ENCODE measurements around the gene CAMKK1. TPM values are rescaled to one million over a fixed set of nuclear protein-coding genes. Genes with fewer than 3 reads are reported as not detected.

CAMKK1 gene
- total RNA-seq, 1 experiment from 2014 or later, result 1.7 TPM

DNA sequence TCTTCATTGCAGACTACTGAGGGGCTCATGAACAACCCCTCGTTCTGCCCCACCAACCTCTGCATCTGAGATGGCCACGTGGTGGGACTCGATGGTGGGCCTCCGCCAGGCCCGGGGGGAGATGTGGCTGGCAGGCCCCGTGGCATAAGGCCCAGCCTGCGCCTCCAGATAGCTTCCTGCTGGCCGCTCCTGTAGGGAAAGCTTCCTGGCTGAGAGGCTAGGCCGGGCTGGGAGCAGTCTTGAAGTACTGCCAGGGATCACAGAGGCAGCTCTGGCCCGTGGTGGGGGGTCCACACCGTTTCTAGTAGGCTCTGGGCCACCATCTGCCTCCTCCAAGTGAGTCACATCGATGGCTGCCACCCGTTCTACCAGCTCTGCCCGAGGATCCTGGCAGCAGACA, 7.6 kb downstream of the CAMKK1 start:
- CTCF ChIA-PET, result interaction anchor here (0.6 kb wide), 1 partner anchor 314 kb away, joined by 3 read pairs; no protein-coding TSS in a partner anchor
- BruUV-seq (replicated peaks), result no TSS peak
- H3K36me3 Mint-ChIP-seq (ENCODE audit: insufficient read depth, unreplicated experiment), result peaks cover 18% of the 10 kb centered on the region

DNA sequence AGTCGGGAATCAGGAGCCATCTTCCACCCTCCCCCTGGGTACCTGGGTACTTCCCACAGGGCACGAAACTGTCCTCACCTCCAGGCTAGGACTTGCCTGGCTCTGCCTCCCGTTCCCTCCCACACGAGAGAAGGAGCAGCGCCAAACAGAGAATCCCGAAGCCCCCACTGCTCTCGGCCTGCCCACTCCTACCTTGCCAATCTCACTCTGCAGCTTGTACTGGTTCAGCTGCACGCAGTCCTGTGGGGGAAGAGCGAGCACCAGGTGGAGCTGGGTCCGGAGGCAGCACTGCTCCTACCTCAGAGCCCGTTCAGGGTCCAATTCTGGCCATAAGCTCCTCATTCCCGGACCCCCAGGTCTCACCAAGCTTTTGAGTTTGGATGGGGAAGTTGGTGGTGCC, 8.7 kb downstream of the CAMKK1 start:
- Mint-ChIP-seq H3K4me1 (ENCODE audit: low read depth, unreplicated experiment) (peaks cover 13% of the 10 kb centered on the region), H3K27ac (ENCODE audit: unreplicated experiment) (no peak overlapping the region), H3K4me3 (ENCODE audit: low read depth, unreplicated experiment) (no peak overlapping the region), H3K36me3 (ENCODE audit: insufficient read depth, unreplicated experiment) (peaks cover 15% of the 10 kb centered on the region), H3K27me3 (ENCODE audit: unreplicated experiment) (no peaks in the 10 kb centered on the region), H3K9me3 (ENCODE audit: low read depth, unreplicated experiment) (no peaks in the 10 kb centered on the region)
- no peak for DNase-seq
- TF ChIP-seq, protein P1, sequence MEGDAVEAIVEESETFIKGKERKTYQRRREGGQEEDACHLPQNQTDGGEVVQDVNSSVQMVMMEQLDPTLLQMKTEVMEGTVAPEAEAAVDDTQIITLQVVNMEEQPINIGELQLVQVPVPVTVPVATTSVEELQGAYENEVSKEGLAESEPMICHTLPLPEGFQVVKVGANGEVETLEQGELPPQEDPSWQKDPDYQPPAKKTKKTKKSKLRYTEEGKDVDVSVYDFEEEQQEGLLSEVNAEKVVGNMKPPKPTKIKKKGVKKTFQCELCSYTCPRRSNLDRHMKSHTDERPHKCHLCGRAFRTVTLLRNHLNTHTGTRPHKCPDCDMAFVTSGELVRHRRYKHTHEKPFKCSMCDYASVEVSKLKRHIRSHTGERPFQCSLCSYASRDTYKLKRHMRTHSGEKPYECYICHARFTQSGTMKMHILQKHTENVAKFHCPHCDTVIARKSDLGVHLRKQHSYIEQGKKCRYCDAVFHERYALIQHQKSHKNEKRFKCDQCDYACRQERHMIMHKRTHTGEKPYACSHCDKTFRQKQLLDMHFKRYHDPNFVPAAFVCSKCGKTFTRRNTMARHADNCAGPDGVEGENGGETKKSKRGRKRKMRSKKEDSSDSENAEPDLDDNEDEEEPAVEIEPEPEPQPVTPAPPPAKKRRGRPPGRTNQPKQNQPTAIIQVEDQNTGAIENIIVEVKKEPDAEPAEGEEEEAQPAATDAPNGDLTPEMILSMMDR (IDR thresholded peaks at IDR 0.05; ENCODE audit: unreplicated experiment), result no peak
- intact Hi-C loops (cut with micrococcal nuclease; ENCODE audit: unreplicated experiment), result no loop called here
- CTCF ChIA-PET, result interaction anchor here (0.6 to 1.6 kb wide), 2 partner anchors 20 to 21 kb away, joined by 3 to 4 read pairs; no protein-coding TSS in a partner anchor
- BruUV-seq (replicated peaks), result no TSS peak

More for the DNA sequence above, 7.6 kb downstream of the CAMKK1 start:
- Mint-ChIP-seq H3K4me3 (ENCODE audit: low read depth, unreplicated experiment) (no peak overlapping the region), H3K27me3 (ENCODE audit: unreplicated experiment) (no peaks in the 10 kb centered on the region), H3K4me1 (ENCODE audit: low read depth, unreplicated experiment) (peaks cover 18% of the 10 kb centered on the region), H3K9me3 (ENCODE audit: low read depth, unreplicated experiment) (no peaks in the 10 kb centered on the region), H3K27ac (ENCODE audit: unreplicated experiment) (no peak overlapping the region)
- intact Hi-C loops (cut with micrococcal nuclease; ENCODE audit: unreplicated experiment), result no loop called here
- TF ChIP-seq, protein P1 (IDR thresholded peaks at IDR 0.05; ENCODE audit: unreplicated experiment), result no peak
- no peak for DNase-seq

DNA sequence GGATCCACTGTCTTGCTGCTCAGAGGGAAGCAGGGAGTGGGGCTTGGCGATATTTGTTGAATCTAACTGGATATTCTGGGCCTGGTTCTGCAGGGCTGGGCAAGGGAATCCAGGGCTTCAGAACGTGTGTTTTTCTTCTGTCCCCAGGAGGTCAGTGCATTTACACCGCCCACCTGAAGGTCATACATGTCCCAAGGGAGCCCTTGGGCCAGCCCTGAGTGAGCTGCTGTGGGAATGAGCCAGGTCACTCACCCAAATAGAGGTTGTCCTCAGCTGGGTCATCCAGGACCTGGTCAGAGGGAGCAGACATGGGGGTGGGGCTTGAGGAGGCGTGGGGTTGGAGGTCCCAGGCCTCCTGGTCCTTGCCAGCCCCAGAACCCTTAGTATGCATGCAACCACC, 10.6 kb downstream of the CAMKK1 start:
- H3K9me3 Mint-ChIP-seq (ENCODE audit: low read depth, unreplicated experiment), result no peaks in the 10 kb centered on the region
- TF ChIP-seq, protein P1 (IDR thresholded peaks at IDR 0.05; ENCODE audit: unreplicated experiment), result no peak
- intact Hi-C loops (cut with micrococcal nuclease; ENCODE audit: unreplicated experiment), result no loop called here

DNA sequence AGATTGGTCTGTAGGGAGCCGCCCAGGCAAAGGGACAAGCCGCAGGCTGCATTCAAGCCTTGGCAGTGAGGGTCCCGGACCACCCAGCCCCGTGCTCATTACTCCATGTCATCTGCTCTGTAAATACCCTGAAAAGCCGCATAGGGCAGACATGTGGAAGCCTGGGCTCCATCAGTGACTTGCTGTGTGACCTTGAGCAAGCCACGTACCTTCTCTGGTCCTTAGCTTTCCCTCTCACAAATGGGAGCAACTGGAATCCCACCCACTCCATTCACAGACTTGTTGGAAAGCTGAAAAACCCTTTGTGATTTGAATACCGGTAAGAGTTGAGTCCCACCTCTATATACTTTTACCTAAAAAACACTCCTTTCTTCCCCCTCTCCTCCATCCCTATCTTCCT, 11.9 kb downstream of the CAMKK1 start:
- Mint-ChIP-seq H3K36me3 (ENCODE audit: insufficient read depth, unreplicated experiment) (no peaks in the 10 kb centered on the region), H3K27me3 (ENCODE audit: unreplicated experiment) (no peaks in the 10 kb centered on the region), H3K9me3 (ENCODE audit: low read depth, unreplicated experiment) (no peaks in the 10 kb centered on the region), H3K4me3 (ENCODE audit: low read depth, unreplicated experiment) (no peak overlapping the region), H3K27ac (ENCODE audit: unreplicated experiment) (no peak overlapping the region), H3K4me1 (ENCODE audit: low read depth, unreplicated experiment) (no peaks in the 10 kb centered on the region)
- CTCF ChIA-PET, result no interaction called here
- TF ChIP-seq, protein P1 (IDR thresholded peaks at IDR 0.05; ENCODE audit: unreplicated experiment), result no peak
- BruUV-seq (replicated peaks), result no TSS peak
- intact Hi-C loops (cut with micrococcal nuclease; ENCODE audit: unreplicated experiment), result no loop called here
- DNase-seq, result no peak

More for the DNA sequence above, 10.6 kb downstream of the CAMKK1 start:
- Mint-ChIP-seq H3K4me1 (ENCODE audit: low read depth, unreplicated experiment) (peaks cover 5% of the 10 kb centered on the region), H3K27me3 (ENCODE audit: unreplicated experiment) (no peaks in the 10 kb centered on the region), H3K27ac (ENCODE audit: unreplicated experiment) (no peak overlapping the region), H3K36me3 (ENCODE audit: insufficient read depth, unreplicated experiment) (peaks cover 5% of the 10 kb centered on the region), H3K4me3 (ENCODE audit: low read depth, unreplicated experiment) (no peak overlapping the region)
- BruUV-seq (replicated peaks), result no TSS peak
- CTCF ChIA-PET, result no interaction called here
- DNase-seq, result no peak
